ENCODE data around the gene NFATC1. TPM values are rescaled to one million over a fixed set of nuclear protein-coding genes. Genes with fewer than 3 reads are reported as not detected.

NFATC1 gene
- total RNA-seq, 1 donor, result 23.9 TPM

- H3K27me3 ChIP-seq (ENCODE audit: insufficient read depth, low read length), result no peaks in the 10 kb centered on the region
- H3K4me1 ChIP-seq (ENCODE audit: insufficient read depth, low read length), result no peaks in the 10 kb centered on the region
- H3K9me3 ChIP-seq (ENCODE audit: low read depth, low read length), result no peaks in the 10 kb centered on the region
- no peak overlapping the region for H3K4me3 ChIP-seq (ENCODE audit: low read length)
Measured at GRCh38 chr18:79572848-79573451, 177.2 kb downstream of the NFATC1 start.

GRCh38 chr18:79573921-79574491, 178.3 kb downstream of the NFATC1 start:
- H3K9me3 ChIP-seq (ENCODE audit: low read depth, low read length), result no peaks in the 10 kb centered on the region
- H3K4me3 ChIP-seq (ENCODE audit: low read length), result no peak overlapping the region
- no peaks in the 10 kb centered on the region for H3K27me3 ChIP-seq (ENCODE audit: insufficient read depth, low read length)
- H3K4me1 ChIP-seq (ENCODE audit: insufficient read depth, low read length), result no peaks in the 10 kb centered on the region

- Histone ChIP-seq H3K27me3 (ENCODE audit: insufficient read depth, low read length) (no peaks in the 10 kb centered on the region), H3K4me1 (ENCODE audit: insufficient read depth, low read length) (no peaks in the 10 kb centered on the region), H3K4me3 (ENCODE audit: low read length) (no peak overlapping the region), H3K9me3 (ENCODE audit: low read depth, low read length) (no peaks in the 10 kb centered on the region)
Measured at GRCh38 chr18:79574938-79575525, 179.3 kb downstream of the NFATC1 start.

- no peaks in the 10 kb centered on the region for H3K4me1 ChIP-seq (ENCODE audit: insufficient read depth, low read length)
- H3K4me3 ChIP-seq (ENCODE audit: low read length), result no peak overlapping the region
- no peaks in the 10 kb centered on the region for H3K9me3 ChIP-seq (ENCODE audit: low read depth, low read length)
- H3K27me3 ChIP-seq (ENCODE audit: insufficient read depth, low read length), result no peaks in the 10 kb centered on the region
Measured at GRCh38 chr18:79575891-79576685, 180.4 kb downstream of the NFATC1 start.

GRCh38 chr18:79576686-79577351, 181.1 kb downstream of the NFATC1 start:
- H3K9me3 ChIP-seq (ENCODE audit: low read depth, low read length), result no peaks in the 10 kb centered on the region
- H3K4me3 ChIP-seq (ENCODE audit: low read length), result no peak overlapping the region
- no peaks in the 10 kb centered on the region for H3K27me3 ChIP-seq (ENCODE audit: insufficient read depth, low read length)
- no peaks in the 10 kb centered on the region for H3K4me1 ChIP-seq (ENCODE audit: insufficient read depth, low read length)

- Histone ChIP-seq H3K9me3 (ENCODE audit: low read depth, low read length) (no peaks in the 10 kb centered on the region), H3K4me3 (ENCODE audit: low read length) (no peak overlapping the region), H3K4me1 (ENCODE audit: insufficient read depth, low read length) (no peaks in the 10 kb centered on the region), H3K27me3 (ENCODE audit: insufficient read depth, low read length) (no peaks in the 10 kb centered on the region)
Measured at GRCh38 chr18:79577451-79578395, 182.0 kb downstream of the NFATC1 start.

- Histone ChIP-seq H3K27me3 (ENCODE audit: insufficient read depth, low read length) (no peaks in the 10 kb centered on the region), H3K4me3 (ENCODE audit: low read length) (no peak overlapping the region), H3K4me1 (ENCODE audit: insufficient read depth, low read length) (no peaks in the 10 kb centered on the region), H3K9me3 (ENCODE audit: low read depth, low read length) (no peaks in the 10 kb centered on the region)
Measured at GRCh38 chr18:79578396-79579260, 182.9 kb downstream of the NFATC1 start.

Measured in mononuclear cell (primary cell).